Measurements from ENCODE around the gene TRPM3.

The TRPM3 gene

DNA sequence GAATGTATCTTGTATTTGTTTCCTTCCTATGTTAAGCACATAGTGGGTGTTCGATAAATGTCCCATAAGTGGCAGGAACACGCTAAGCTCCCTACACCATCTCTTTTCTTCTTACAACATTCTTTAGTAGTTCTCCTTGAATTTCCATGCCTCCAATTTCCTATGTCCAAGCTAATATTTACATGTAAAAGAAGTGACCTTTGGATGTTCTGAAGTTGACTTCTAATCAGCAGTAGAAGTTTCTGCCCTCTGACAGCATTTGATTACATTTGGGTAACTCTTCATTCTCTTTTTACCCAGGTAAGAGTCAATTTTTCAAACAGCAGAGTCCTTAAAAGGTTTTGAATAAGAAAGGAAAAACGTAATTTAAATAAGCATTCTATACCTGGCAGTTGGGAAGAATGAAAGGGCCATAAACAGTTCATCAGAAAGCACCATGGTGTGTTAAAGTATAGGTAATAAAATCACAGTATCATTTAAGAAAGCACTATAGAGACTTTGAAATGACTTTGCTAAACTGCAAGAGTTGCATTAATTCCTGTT lies 78.9 kb downstream of the TRPM3 start:
- Histone ChIP-seq H3K36me3 (ENCODE audit: insufficient read depth, low read length) (no peaks in the 10 kb centered on the region), H3K4me3 (ENCODE audit: low read length) (no peak overlapping the region), H3K27me3 (ENCODE audit: control insufficient read depth, insufficient read depth, low read length) (peaks cover 29% of the 10 kb centered on the region), H3K9me3 (replicated peaks; ENCODE audit: low read length) (no peaks in the 10 kb centered on the region), H3K9ac (ENCODE audit: low read depth, low read length) (no peak overlapping the region), H3K4me1 (ENCODE audit: control insufficient read depth, insufficient read depth, low read length) (no peaks in the 10 kb centered on the region), H3K4me2 (ENCODE audit: low read length) (no peak overlapping the region)

GRCh38 chr9:71037521-71037920 lies 83.9 kb downstream of the TRPM3 start:
- Histone ChIP-seq H3K4me2 (ENCODE audit: low read length) (no peak overlapping the region), H3K4me1 (ENCODE audit: control insufficient read depth, insufficient read depth, low read length) (no peaks in the 10 kb centered on the region), H3K27me3 (ENCODE audit: control insufficient read depth, insufficient read depth, low read length) (peaks cover 35% of the 10 kb centered on the region), H3K9ac (ENCODE audit: low read depth, low read length) (no peak overlapping the region), H3K9me3 (replicated peaks; ENCODE audit: low read length) (no peaks in the 10 kb centered on the region), H3K4me3 (ENCODE audit: low read length) (no peak overlapping the region), H3K36me3 (ENCODE audit: insufficient read depth, low read length) (no peaks in the 10 kb centered on the region)

DNA sequence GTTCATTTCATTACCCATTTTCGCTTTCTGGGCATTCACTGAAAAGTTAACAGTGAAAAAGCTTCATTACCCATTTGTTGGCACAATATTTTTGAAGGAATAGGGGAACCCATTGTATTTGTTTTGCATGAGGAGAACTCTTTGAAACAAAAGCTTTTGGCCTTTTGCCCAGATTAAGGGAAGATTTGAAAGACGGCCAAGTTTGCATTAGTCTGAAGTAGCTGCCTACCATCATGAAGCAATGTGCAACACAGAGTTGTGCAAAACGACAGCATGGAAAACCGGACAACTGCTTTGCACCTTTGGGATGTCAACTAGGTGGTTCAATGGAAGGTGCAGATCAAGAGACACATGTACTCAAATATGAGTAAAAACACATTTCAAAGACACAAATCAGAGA lies 84.9 kb downstream of the TRPM3 start:
- peaks cover 31% of the 10 kb centered on the region for H3K27me3 ChIP-seq (ENCODE audit: control insufficient read depth, insufficient read depth, low read length)
- no peak overlapping the region for H3K9ac ChIP-seq (ENCODE audit: low read depth, low read length)
- H3K4me3 ChIP-seq (ENCODE audit: low read length), result no peak overlapping the region
- no peak overlapping the region for H3K4me2 ChIP-seq (ENCODE audit: low read length)
- H3K36me3 ChIP-seq (ENCODE audit: insufficient read depth, low read length), result no peaks in the 10 kb centered on the region
- no peaks in the 10 kb centered on the region for H3K9me3 ChIP-seq (replicated peaks; ENCODE audit: low read length)
- H3K4me1 ChIP-seq (ENCODE audit: control insufficient read depth, insufficient read depth, low read length), result no peaks in the 10 kb centered on the region

DNA sequence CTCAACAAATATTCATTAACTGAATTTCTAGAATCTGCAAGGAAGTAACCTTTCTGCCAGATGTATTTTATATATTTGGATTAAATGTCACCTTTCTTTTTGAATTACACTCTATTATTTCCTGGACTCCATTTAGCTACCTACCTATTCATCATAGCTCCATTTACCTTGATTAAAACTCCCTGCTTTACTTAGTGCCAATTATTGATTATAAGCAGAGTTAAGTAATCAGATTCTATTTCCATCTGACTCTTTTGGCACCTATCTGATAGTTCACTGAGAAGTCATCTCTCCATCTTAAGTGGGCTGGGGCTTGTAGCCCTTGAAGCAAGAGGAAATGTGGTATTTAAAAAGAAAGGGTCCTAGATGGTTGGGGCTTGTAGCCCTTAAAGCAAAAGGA lies 88.6 kb downstream of the TRPM3 start:
- peaks cover 17% of the 10 kb centered on the region for H3K27me3 ChIP-seq (ENCODE audit: control insufficient read depth, insufficient read depth, low read length)
- H3K4me3 ChIP-seq (ENCODE audit: low read length), result no peak overlapping the region

DNA sequence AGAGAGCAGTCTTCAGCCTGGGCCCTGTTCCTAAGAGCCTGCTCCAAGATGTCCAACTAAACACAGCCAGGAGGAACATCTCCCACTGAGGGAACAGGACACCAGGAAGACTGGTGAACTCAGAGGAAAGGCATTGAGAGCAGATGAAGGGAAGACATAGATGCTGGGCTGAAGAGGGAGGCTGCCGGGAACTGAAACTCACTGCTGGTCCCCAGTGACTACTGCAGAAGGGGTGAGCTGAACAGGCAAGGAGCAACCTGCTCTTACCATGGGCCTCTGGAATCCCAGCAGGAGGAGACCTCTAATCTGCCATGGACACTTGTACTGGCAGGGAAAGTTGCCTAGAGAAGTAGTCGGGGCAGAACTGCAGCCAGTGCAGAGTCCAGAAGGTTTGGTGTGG lies 95.7 kb downstream of the TRPM3 start:
- no peak overlapping the region for H3K9ac ChIP-seq (ENCODE audit: low read depth, low read length)
- peaks cover 24% of the 10 kb centered on the region for H3K27me3 ChIP-seq (ENCODE audit: control insufficient read depth, insufficient read depth, low read length)
- H3K4me2 ChIP-seq (ENCODE audit: low read length), result no peak overlapping the region
- H3K9me3 ChIP-seq (replicated peaks; ENCODE audit: low read length), result no peaks in the 10 kb centered on the region
- H3K4me1 ChIP-seq (ENCODE audit: control insufficient read depth, insufficient read depth, low read length), result peaks cover 8% of the 10 kb centered on the region
- H3K36me3 ChIP-seq (ENCODE audit: insufficient read depth, low read length), result no peaks in the 10 kb centered on the region
- no peak overlapping the region for H3K4me3 ChIP-seq (ENCODE audit: low read length)

More for the DNA sequence above, 88.6 kb downstream of the TRPM3 start:
- no peak overlapping the region for H3K9ac ChIP-seq (ENCODE audit: low read depth, low read length)
- H3K36me3 ChIP-seq (ENCODE audit: insufficient read depth, low read length), result no peaks in the 10 kb centered on the region
- H3K4me2 ChIP-seq (ENCODE audit: low read length), result no peak overlapping the region
- no peaks in the 10 kb centered on the region for H3K4me1 ChIP-seq (ENCODE audit: control insufficient read depth, insufficient read depth, low read length)
- no peaks in the 10 kb centered on the region for H3K9me3 ChIP-seq (replicated peaks; ENCODE audit: low read length)

DNA sequence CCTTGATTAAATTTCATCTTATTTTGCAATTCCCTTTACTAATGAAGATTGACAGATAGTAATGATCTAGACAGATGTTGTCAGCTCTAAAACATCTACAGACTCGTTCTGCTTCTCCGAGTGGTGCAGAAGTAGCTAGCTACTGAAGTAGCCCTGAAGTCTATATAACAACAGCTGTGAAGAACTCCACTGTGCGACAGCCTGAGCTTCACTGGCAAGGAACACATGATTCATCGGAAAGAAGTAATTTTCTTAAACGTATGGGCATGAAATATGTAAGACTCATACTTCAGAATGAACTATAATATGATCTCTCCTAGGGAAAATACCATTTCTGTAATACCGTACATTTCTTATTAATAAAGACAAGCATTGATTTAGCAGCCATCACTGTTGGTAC lies 96.2 kb downstream of the TRPM3 start:
- Histone ChIP-seq H3K9me3 (replicated peaks; ENCODE audit: low read length) (no peaks in the 10 kb centered on the region), H3K4me3 (ENCODE audit: low read length) (no peak overlapping the region), H3K4me2 (ENCODE audit: low read length) (no peak overlapping the region), H3K4me1 (ENCODE audit: control insufficient read depth, insufficient read depth, low read length) (peaks cover 8% of the 10 kb centered on the region), H3K27me3 (ENCODE audit: control insufficient read depth, insufficient read depth, low read length) (peaks cover 27% of the 10 kb centered on the region), H3K36me3 (ENCODE audit: insufficient read depth, low read length) (no peaks in the 10 kb centered on the region), H3K9ac (ENCODE audit: low read depth, low read length) (no peak overlapping the region)

DNA sequence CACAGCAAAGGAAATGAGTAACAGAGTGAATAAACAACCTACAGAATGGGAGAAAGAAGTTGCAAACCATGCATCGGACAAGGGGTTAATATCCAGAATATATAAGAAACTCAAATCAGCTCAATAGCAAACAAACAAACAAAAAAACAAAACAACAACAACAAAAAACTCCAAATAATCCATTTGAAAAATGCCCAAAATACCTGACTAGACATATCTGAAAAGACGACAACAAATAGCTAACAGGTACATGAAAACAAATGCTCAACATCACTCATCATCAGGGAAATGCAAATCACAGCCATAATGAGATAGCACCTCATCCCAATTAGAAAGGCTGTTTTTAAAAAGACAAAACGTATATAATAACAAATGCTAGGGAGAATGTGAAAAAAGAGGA lies 111.2 kb downstream of the TRPM3 start:
- H3K4me3 ChIP-seq (ENCODE audit: low read length), result no peak overlapping the region
- no peaks in the 10 kb centered on the region for H3K4me1 ChIP-seq (ENCODE audit: control insufficient read depth, insufficient read depth, low read length)
- no peak overlapping the region for H3K9ac ChIP-seq (ENCODE audit: low read depth, low read length)
- peaks cover 5% of the 10 kb centered on the region for H3K27me3 ChIP-seq (ENCODE audit: control insufficient read depth, insufficient read depth, low read length)
- no peaks in the 10 kb centered on the region for H3K36me3 ChIP-seq (ENCODE audit: insufficient read depth, low read length)
- H3K4me2 ChIP-seq (ENCODE audit: low read length), result no peak overlapping the region
- no peaks in the 10 kb centered on the region for H3K9me3 ChIP-seq (replicated peaks; ENCODE audit: low read length)

- Histone ChIP-seq H3K4me3 (ENCODE audit: low read length) (no peak overlapping the region), H3K9ac (ENCODE audit: low read depth, low read length) (no peak overlapping the region), H3K36me3 (ENCODE audit: insufficient read depth, low read length) (no peaks in the 10 kb centered on the region), H3K4me1 (ENCODE audit: control insufficient read depth, insufficient read depth, low read length) (no peaks in the 10 kb centered on the region), H3K4me2 (ENCODE audit: low read length) (no peak overlapping the region), H3K27me3 (ENCODE audit: control insufficient read depth, insufficient read depth, low read length) (no peaks in the 10 kb centered on the region), H3K9me3 (replicated peaks; ENCODE audit: low read length) (peaks cover 2% of the 10 kb centered on the region)
Measured at GRCh38 chr9:71005456-71005855, 116.0 kb downstream of the TRPM3 start.

- Histone ChIP-seq H3K36me3 (ENCODE audit: insufficient read depth, low read length) (no peaks in the 10 kb centered on the region), H3K4me1 (ENCODE audit: control insufficient read depth, insufficient read depth, low read length) (peaks cover under 1% of the 10 kb centered on the region), H3K9me3 (replicated peaks; ENCODE audit: low read length) (peaks cover 2% of the 10 kb centered on the region), H3K9ac (ENCODE audit: low read depth, low read length) (no peak overlapping the region), H3K4me3 (ENCODE audit: low read length) (no peak overlapping the region), H3K27me3 (ENCODE audit: control insufficient read depth, insufficient read depth, low read length) (no peaks in the 10 kb centered on the region), H3K4me2 (ENCODE audit: low read length) (no peak overlapping the region)
Measured at GRCh38 chr9:71004196-71004595, 117.2 kb downstream of the TRPM3 start.

DNA sequence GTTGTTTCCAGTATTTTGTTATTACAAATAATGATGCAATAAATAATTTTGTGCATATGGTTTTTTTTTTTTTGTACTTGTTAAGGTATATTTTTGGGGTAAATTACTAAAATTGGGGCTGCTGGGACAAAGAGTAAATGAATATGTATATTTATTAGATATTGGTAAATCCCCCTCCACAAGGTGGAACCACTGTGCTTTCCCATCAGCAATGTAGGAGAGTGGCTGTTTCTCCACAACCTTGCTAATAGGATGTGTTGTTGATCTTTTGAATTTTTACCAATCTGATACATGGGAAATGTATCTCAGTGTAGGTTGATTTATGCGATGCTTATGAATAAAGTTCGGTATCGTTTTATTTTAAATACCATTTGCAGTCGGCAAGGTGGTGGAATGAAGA lies 118.1 kb downstream of the TRPM3 start:
- H3K27me3 ChIP-seq (ENCODE audit: control insufficient read depth, insufficient read depth, low read length), result no peaks in the 10 kb centered on the region
- peaks cover 5% of the 10 kb centered on the region for H3K4me1 ChIP-seq (ENCODE audit: control insufficient read depth, insufficient read depth, low read length)
- H3K4me3 ChIP-seq (ENCODE audit: low read length), result no peak overlapping the region
- no peak overlapping the region for H3K4me2 ChIP-seq (ENCODE audit: low read length)
- H3K36me3 ChIP-seq (ENCODE audit: insufficient read depth, low read length), result no peaks in the 10 kb centered on the region
- H3K9ac ChIP-seq (ENCODE audit: low read depth, low read length), result no peak overlapping the region
- H3K9me3 ChIP-seq (replicated peaks; ENCODE audit: low read length), result peaks cover 2% of the 10 kb centered on the region

DNA sequence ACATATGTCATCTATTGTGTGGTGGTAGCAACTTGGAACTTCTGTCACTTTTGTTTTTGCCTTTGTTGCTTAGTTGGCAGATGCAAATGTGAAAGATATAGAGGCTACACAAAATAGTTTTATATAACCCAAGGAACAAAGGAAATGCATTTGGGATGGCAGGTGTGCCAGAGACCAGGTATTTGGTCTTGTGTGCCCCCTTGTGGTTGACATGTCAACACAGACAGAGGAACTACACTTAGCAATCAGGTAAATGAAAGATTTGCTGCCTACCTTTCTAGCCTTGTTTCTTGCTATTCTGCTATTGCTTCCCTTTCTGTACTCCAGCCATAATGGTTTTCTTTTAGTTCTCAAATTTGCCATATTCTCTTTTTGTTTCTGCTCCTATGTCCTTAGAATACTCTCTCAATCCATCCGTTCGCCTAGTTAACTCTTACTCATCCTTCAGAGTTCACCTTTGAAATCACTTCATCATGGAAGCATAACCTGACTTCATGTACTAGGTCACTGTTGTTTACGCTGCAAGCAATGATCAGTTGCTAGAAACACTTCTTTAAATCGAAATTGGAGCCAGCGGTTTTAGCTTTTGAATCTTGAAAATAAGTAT lies 119.5 kb downstream of the TRPM3 start:
- Histone ChIP-seq H3K36me3 (ENCODE audit: insufficient read depth, low read length) (no peaks in the 10 kb centered on the region), H3K9me3 (replicated peaks; ENCODE audit: low read length) (peaks cover 2% of the 10 kb centered on the region), H3K9ac (ENCODE audit: low read depth, low read length) (no peak overlapping the region), H3K27me3 (ENCODE audit: control insufficient read depth, insufficient read depth, low read length) (no peaks in the 10 kb centered on the region), H3K4me2 (ENCODE audit: low read length) (no peak overlapping the region), H3K4me1 (ENCODE audit: control insufficient read depth, insufficient read depth, low read length) (peaks cover 5% of the 10 kb centered on the region), H3K4me3 (ENCODE audit: low read length) (no peak overlapping the region)

DNA sequence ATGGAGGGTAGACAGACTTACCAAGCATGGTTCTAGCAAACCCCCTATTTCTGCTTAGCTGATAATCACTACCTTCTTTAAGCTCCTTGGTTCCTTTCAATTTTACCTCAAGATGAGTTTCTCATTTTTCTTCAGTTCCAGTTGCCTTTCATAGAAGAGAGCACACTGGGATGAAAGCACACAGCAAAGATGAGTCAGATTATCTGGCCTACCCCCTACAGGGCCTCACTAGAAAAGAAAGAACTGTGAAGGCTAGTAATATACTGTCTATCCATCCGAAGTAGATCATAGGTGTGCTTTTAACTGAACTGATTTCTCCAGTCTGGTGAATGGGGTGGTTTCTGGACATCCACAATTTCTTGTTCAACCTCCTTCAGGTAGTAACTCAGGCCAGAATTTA lies 122.5 kb downstream of the TRPM3 start:
- no peaks in the 10 kb centered on the region for H3K27me3 ChIP-seq (ENCODE audit: control insufficient read depth, insufficient read depth, low read length)
- no peaks in the 10 kb centered on the region for H3K9me3 ChIP-seq (replicated peaks; ENCODE audit: low read length)
- no peak overlapping the region for H3K9ac ChIP-seq (ENCODE audit: low read depth, low read length)
- H3K4me2 ChIP-seq (ENCODE audit: low read length), result no peak overlapping the region
- H3K36me3 ChIP-seq (ENCODE audit: insufficient read depth, low read length), result no peaks in the 10 kb centered on the region
- H3K4me1 ChIP-seq (ENCODE audit: control insufficient read depth, insufficient read depth, low read length), result peaks cover 5% of the 10 kb centered on the region
- H3K4me3 ChIP-seq (ENCODE audit: low read length), result no peak overlapping the region

All from skeletal muscle satellite cell (primary cell).